SH-SY5Y (cell line): ENCODE results near the gene PDE4D.

Experiments used
- GATA2 ChIP-seq: IDR thresholded peaks from 2 replicates; pipeline ENCODE4 v1.6.1; 2011; ENCODE audit warnings: mild to moderate bottlenecking, low read depth, low read length
- GATA3 ChIP-seq: IDR thresholded peaks from 2 replicates; pipeline ENCODE4 v1.6.1; 2011; ENCODE audit warnings: low read depth, mild to moderate bottlenecking, low read length, moderate library complexity

- TF ChIP-seq GATA3, result no peak
- TF ChIP-seq GATA2, result no peak
Measured at GRCh38 chr5:59758566-59758965, 135.0 kb downstream of the PDE4D start.
